Mesenchymal stem cell (in vitro differentiated cells and primary cell): Measurements from ENCODE around the gene CA10.

ENCODE experiments used
- DNase-seq: peaks from one replicate; pipeline ENCODE4 v3.0.0-alpha.2; 2013
- H2AFZ ChIP-seq: one replicate; pipeline ENCODE4 v1.6.1; 2013; ENCODE audit warnings: low read depth, mild to moderate bottlenecking, control low read depth, inconsistent platforms, low read length, moderate library complexity
- H2AK5ac ChIP-seq: 2 replicates; pipeline ENCODE4 v1.6.1; 2013; ENCODE audit warnings: low read length, moderate library complexity, mild to moderate bottlenecking, inconsistent platforms; ENCODE audit not compliant: severe bottlenecking
- H2BK120ac ChIP-seq: one replicate; pipeline ENCODE4 v1.6.1; 2013; ENCODE audit warnings: low read depth, mild to moderate bottlenecking, inconsistent platforms, low read length, moderate library complexity
- H2BK12ac ChIP-seq, 2 experiments: one replicate each; pipeline ENCODE4 v1.6.1; 2013; ENCODE audit warnings: inconsistent platforms in 2 of 2, low read length in 2 of 2, mild to moderate bottlenecking in 2 of 2, moderate library complexity in 2 of 2, control low read depth in 1 of 2
- H2BK15ac ChIP-seq: one replicate; pipeline ENCODE4 v1.6.1; 2013; ENCODE audit warnings: mild to moderate bottlenecking, low read depth, inconsistent platforms; ENCODE audit not compliant: poor library complexity, severe bottlenecking
- H2BK5ac ChIP-seq: 2 replicates; pipeline ENCODE4 v1.6.1; 2013; ENCODE audit warnings: low read depth, mild to moderate bottlenecking, low read length, control low read depth, inconsistent platforms; ENCODE audit not compliant: poor library complexity, severe bottlenecking
- H3K14ac ChIP-seq, 2 experiments: one replicate each; pipeline ENCODE4 v1.6.1; 2013; ENCODE audit warnings: inconsistent platforms in 2 of 2, low read length in 2 of 2, control low read depth in 1 of 2, mild to moderate bottlenecking in 1 of 2, moderate library complexity in 1 of 2
- H3K18ac ChIP-seq, 2 experiments: one replicate each; pipeline ENCODE4 v1.6.1; 2013; ENCODE audit warnings: inconsistent platforms in 2 of 2, low read length in 2 of 2, control low read depth in 1 of 2, low read depth in 1 of 2, mild to moderate bottlenecking in 1 of 2
- H3K23ac ChIP-seq, 2 experiments: one replicate each; pipeline ENCODE4 v1.6.1; 2013; ENCODE audit warnings: inconsistent platforms in 2 of 2, low read length in 2 of 2, mild to moderate bottlenecking in 2 of 2, moderate library complexity in 2 of 2, control low read depth in 1 of 2
- H3K27ac ChIP-seq: 2 replicates; pipeline ENCODE4 v1.5.1; 2013; ENCODE audit warnings: mild to moderate bottlenecking, moderate library complexity, low read length, control low read depth, inconsistent platforms; ENCODE audit not compliant: poor library complexity, severe bottlenecking
- H3K27me3 ChIP-seq, 2 experiments: 2 replicates each; pipeline versions ENCODE4 v1.6.1 to v1.7.0; 2013; ENCODE audit warnings: low read length in 2 of 2, mild to moderate bottlenecking in 2 of 2, moderate library complexity in 2 of 2, control low read depth in 1 of 2, inconsistent platforms in 1 of 2; ENCODE audit not compliant: control insufficient read depth in 1 of 2, insufficient read depth in 1 of 2
- H3K36me3 ChIP-seq, 2 experiments: 2 replicates each; pipeline versions ENCODE4 v1.6.1 to v1.7.0; 2013; ENCODE audit warnings: low read length in 2 of 2, control low read depth in 1 of 2, inconsistent platforms in 1 of 2, low read depth in 1 of 2, mild to moderate bottlenecking in 1 of 2; ENCODE audit not compliant: insufficient read depth in 2 of 2, control insufficient read depth in 1 of 2
- H3K4ac ChIP-seq, 2 experiments: one replicate each; pipeline ENCODE4 v1.6.1; 2013; ENCODE audit warnings: inconsistent platforms in 2 of 2, low read length in 2 of 2, mild to moderate bottlenecking in 2 of 2, moderate library complexity in 2 of 2, control low read depth in 1 of 2, low read depth in 1 of 2
- H3K4me1 ChIP-seq: 2 replicates; pipeline ENCODE4 v1.6.1; 2013; ENCODE audit warnings: low read depth, low read length, control low read depth; ENCODE audit not compliant: control insufficient read depth, insufficient read depth
- H3K4me2 ChIP-seq: 2 replicates; pipeline ENCODE4 v1.6.1; 2013; ENCODE audit warnings: low read length, mild to moderate bottlenecking, inconsistent platforms; ENCODE audit not compliant: poor library complexity, severe bottlenecking
- H3K4me3 ChIP-seq, 2 experiments: 2 replicates each; pipeline versions ENCODE4 v1.5.1 to v1.7.0; 2013; ENCODE audit warnings: low read length in 2 of 2, mild to moderate bottlenecking in 2 of 2, control low read depth in 1 of 2, low read depth in 1 of 2; ENCODE audit not compliant: insufficient read depth in 1 of 2
- H3K79me1 ChIP-seq: replicated peaks from 2 replicates; pipeline ENCODE4 v1.6.1; 2013; ENCODE audit warnings: mild to moderate bottlenecking, control low read depth, low read length, inconsistent platforms; ENCODE audit not compliant: poor library complexity, severe bottlenecking
- H3K9ac ChIP-seq: 2 replicates; pipeline ENCODE4 v1.7.0; 2013; ENCODE audit warnings: mild to moderate bottlenecking, low read length, moderate library complexity
- H3K9me3 ChIP-seq: 2 replicates; pipeline ENCODE4 v1.7.0; 2013; ENCODE audit warnings: mild to moderate bottlenecking, low read length; ENCODE audit not compliant: control insufficient read depth
- H4K8ac ChIP-seq: one replicate; pipeline ENCODE4 v1.6.1; 2013; ENCODE audit warnings: inconsistent platforms, mild to moderate bottlenecking, low read length, moderate library complexity
- H4K91ac ChIP-seq: one replicate; pipeline ENCODE4 v1.6.1; 2013; ENCODE audit warnings: mild to moderate bottlenecking, low read length, inconsistent platforms
- WGBS: methylation state at CpG from one replicate; pipeline ENCODE4 v1.1.7; 2013; ENCODE audit warnings: mixed read lengths; 5-methylcytosine and 5-hydroxymethylcytosine counted together

CA10 gene

DNA sequence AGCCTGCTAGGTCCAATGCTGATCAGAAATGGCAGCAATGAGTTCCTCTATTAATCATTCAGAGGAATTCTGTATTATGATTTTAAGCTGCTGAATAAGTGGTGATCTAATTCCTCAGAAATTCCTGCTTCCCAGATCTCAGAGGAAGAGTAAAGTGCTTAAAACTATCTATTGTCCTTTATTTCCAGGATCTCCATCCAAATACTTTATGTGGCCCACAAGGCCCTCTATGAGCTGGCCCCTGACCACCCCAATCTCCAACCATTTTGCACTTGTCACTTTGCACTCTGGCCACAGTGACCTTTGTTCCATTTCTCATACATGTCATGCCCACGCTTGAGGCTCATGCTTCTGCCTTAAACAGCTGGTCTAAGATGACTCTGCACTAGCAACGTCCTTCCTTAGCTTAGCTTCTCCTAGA lies 93.7 kb downstream of the CA10 start:
- H3K4me2 ChIP-seq, result no peak overlapping the region
- no peak overlapping the region for H3K23ac ChIP-seq
- 44% methylated on average over 2 of the region's 2 CpGs for WGBS
- no peak overlapping the region for H2BK15ac ChIP-seq
- H2BK12ac ChIP-seq, result no peak overlapping the region
- no peak overlapping the region for H2BK5ac ChIP-seq
- peaks cover 2% of the 10 kb centered on the region for H3K4me1 ChIP-seq
- no peak overlapping the region for H3K14ac ChIP-seq
- H3K36me3 ChIP-seq, result no peaks in the 10 kb centered on the region
- no peak overlapping the region for H3K18ac ChIP-seq
- H2AK5ac ChIP-seq, result no peak overlapping the region
- H3K4ac ChIP-seq, result no peak overlapping the region
- H2AFZ ChIP-seq, result no peak overlapping the region
- H2BK120ac ChIP-seq, result no peak overlapping the region
- H3K9ac ChIP-seq, result no peak overlapping the region
- H4K8ac ChIP-seq, result no peak overlapping the region
- no peaks in the 10 kb centered on the region for H3K79me1 ChIP-seq
- no peak overlapping the region for H4K91ac ChIP-seq
- no peaks in the 10 kb centered on the region for H3K9me3 ChIP-seq
- no peak overlapping the region for H3K4me3 ChIP-seq
- H3K27me3 ChIP-seq, result no peaks in the 10 kb centered on the region
- peak overlapping the region; percentile 20 for H3K27ac ChIP-seq
- no peak for DNase-seq

DNA sequence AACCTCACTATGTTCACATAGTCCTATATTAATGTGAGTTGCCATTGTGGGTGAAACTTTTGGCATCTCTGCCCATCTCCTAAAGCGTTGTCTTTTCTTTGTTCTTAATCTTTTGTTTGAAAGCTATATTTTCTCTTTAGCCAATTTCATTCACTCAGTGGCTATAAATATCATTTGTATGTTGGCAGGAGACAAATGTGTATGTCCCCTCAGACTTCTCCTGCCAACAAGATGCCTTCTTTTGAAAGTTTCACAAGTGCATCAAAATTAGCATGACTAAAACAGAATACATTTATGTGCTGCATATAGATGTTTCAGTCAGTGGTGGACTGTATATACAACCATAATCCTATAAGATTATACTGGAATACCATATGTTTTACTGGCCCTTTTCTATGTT lies 109.0 kb downstream of the CA10 start:
- Histone ChIP-seq H2AK5ac (no peak overlapping the region), H3K9me3 (peaks cover 3% of the 10 kb centered on the region), H3K27me3 (no peaks in the 10 kb centered on the region), H3K4me3 (no peak overlapping the region), H3K23ac (no peak overlapping the region), H3K79me1 (no peaks in the 10 kb centered on the region), H3K27ac (no peak overlapping the region), H4K91ac (no peak overlapping the region), H2BK12ac (no peak overlapping the region), H3K9ac (no peak overlapping the region), H4K8ac (no peak overlapping the region), H3K4me1 (no peaks in the 10 kb centered on the region), H3K18ac (no peak overlapping the region), H3K4me2 (no peak overlapping the region), H3K36me3 (no peaks in the 10 kb centered on the region), H2BK5ac (no peak overlapping the region), H3K14ac (no peak overlapping the region), H2BK120ac (no peak overlapping the region), H3K4ac (no peak overlapping the region), H2AFZ (no peak overlapping the region), H2BK15ac (no peak overlapping the region)
- no CpG with 5 or more reads among the region's 1 CpG for WGBS
- no peak for DNase-seq

DNA sequence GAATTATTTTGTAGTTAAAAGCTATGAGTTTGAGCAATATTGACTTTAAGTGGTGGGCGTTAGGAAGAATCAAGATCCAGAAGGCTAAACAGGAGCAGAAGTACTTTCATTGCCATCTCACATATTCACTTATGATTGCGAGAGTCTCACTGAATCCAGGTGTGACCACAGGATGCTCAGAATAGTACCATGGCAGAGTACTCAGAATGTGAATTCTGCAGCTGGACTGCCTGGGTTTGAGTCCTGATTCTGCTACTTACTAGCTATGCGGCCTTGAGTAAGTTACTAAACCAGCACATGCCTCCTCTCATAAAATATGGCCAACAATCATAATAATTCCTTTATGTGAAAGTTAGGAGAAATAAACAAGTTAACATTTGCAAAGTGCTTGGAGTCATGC lies 109.5 kb downstream of the CA10 start:
- no peak overlapping the region for H3K4me3 ChIP-seq
- no peaks in the 10 kb centered on the region for H3K79me1 ChIP-seq
- H3K27ac ChIP-seq, result no peak overlapping the region
- H2BK5ac ChIP-seq, result no peak overlapping the region
- no peak overlapping the region for H2BK15ac ChIP-seq
- H3K9me3 ChIP-seq, result peaks cover 3% of the 10 kb centered on the region
- no peaks in the 10 kb centered on the region for H3K4me1 ChIP-seq
- no peak overlapping the region for H2AFZ ChIP-seq
- no peak overlapping the region for H2BK12ac ChIP-seq
- H4K91ac ChIP-seq, result no peak overlapping the region
- no peak overlapping the region for H4K8ac ChIP-seq
- no peak overlapping the region for H2AK5ac ChIP-seq
- H3K23ac ChIP-seq, result no peak overlapping the region
- WGBS, result 93% methylated on average over 2 of the region's 3 CpGs
- H3K18ac ChIP-seq, result no peak overlapping the region
- H3K4ac ChIP-seq, result no peak overlapping the region
- no peaks in the 10 kb centered on the region for H3K36me3 ChIP-seq
- no peaks in the 10 kb centered on the region for H3K27me3 ChIP-seq
- DNase-seq, result no peak
- no peak overlapping the region for H3K9ac ChIP-seq
- H3K4me2 ChIP-seq, result no peak overlapping the region
- H2BK120ac ChIP-seq, result no peak overlapping the region
- no peak overlapping the region for H3K14ac ChIP-seq

DNA sequence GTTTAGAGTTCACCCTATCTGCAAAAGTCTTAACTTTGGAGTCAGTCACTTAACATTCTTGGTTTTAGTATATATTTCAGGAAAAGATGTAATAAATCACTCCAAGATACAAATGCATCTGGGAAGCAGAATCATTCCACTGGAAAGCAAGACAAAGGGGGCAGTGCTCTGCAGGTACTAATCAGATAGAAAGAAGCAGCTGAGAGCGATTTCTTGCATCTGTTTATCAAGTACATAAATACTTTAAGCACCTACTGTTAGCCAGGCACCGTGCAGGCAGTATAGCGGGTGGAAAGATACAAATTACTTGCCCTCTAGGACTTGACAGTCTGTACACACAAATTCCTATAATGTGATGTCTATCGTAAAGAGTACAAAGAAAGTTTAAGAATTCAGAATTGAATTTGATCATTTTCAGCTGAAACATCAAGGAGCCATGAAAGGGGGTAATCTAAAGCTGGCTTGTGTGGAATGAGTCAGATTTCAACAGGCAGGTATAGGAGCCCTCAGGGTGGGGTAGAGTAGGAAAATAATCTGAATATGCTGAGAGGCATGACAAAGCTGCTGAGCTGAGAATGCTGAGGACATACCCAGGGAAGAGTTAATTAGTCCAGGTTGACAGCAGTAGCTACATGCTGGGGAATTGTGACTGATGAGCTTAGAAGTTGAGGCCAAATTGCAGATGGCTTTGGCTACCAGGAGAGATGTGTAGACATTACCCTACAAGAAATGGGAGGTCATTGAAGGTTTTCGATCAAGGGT lies 110.2 kb downstream of the CA10 start:
- H2BK12ac ChIP-seq, result no peak overlapping the region

More for the DNA sequence above, 110.2 kb downstream of the CA10 start:
- Histone ChIP-seq H3K4me3 (no peak overlapping the region), H3K27ac (no peak overlapping the region), H3K4me1 (no peaks in the 10 kb centered on the region), H2BK120ac (no peak overlapping the region), H2BK15ac (no peak overlapping the region), H3K36me3 (no peaks in the 10 kb centered on the region), H3K79me1 (no peaks in the 10 kb centered on the region), H4K91ac (no peak overlapping the region), H3K23ac (no peak overlapping the region), H3K4ac (no peak overlapping the region), H3K4me2 (no peak overlapping the region), H2AK5ac (no peak overlapping the region), H2BK5ac (no peak overlapping the region), H3K14ac (no peak overlapping the region), H2AFZ (no peak overlapping the region), H3K9ac (no peak overlapping the region), H3K18ac (no peak overlapping the region), H4K8ac (no peak overlapping the region), H3K27me3 (no peaks in the 10 kb centered on the region), H3K9me3 (peaks cover 3% of the 10 kb centered on the region)
- WGBS, result 47% methylated on average over 5 of the region's 5 CpGs
- no peak for DNase-seq
